Mesenchymal stem cell (in vitro differentiated cells and primary cell): ENCODE measurements around the gene FLYWCH1.

Experiments
- DNase-seq: peaks from one replicate; pipeline ENCODE4 v3.0.0-alpha.2; 2013
- H2AFZ ChIP-seq: one replicate; pipeline ENCODE4 v1.6.1; 2013; ENCODE audit warnings: low read depth, mild to moderate bottlenecking, control low read depth, inconsistent platforms, low read length, moderate library complexity
- H2AK5ac ChIP-seq: 2 replicates; pipeline ENCODE4 v1.6.1; 2013; ENCODE audit warnings: low read length, moderate library complexity, mild to moderate bottlenecking, inconsistent platforms; ENCODE audit not compliant: severe bottlenecking
- H2BK120ac ChIP-seq: one replicate; pipeline ENCODE4 v1.6.1; 2013; ENCODE audit warnings: low read depth, mild to moderate bottlenecking, inconsistent platforms, low read length, moderate library complexity
- H2BK12ac ChIP-seq, 2 experiments: one replicate each; pipeline ENCODE4 v1.6.1; 2013; ENCODE audit warnings: inconsistent platforms in 2 of 2, low read length in 2 of 2, mild to moderate bottlenecking in 2 of 2, moderate library complexity in 2 of 2, control low read depth in 1 of 2
- H2BK15ac ChIP-seq: one replicate; pipeline ENCODE4 v1.6.1; 2013; ENCODE audit warnings: mild to moderate bottlenecking, low read depth, inconsistent platforms; ENCODE audit not compliant: poor library complexity, severe bottlenecking
- H2BK5ac ChIP-seq: 2 replicates; pipeline ENCODE4 v1.6.1; 2013; ENCODE audit warnings: low read depth, mild to moderate bottlenecking, low read length, control low read depth, inconsistent platforms; ENCODE audit not compliant: poor library complexity, severe bottlenecking
- H3K14ac ChIP-seq, 2 experiments: one replicate each; pipeline ENCODE4 v1.6.1; 2013; ENCODE audit warnings: inconsistent platforms in 2 of 2, low read length in 2 of 2, control low read depth in 1 of 2, mild to moderate bottlenecking in 1 of 2, moderate library complexity in 1 of 2
- H3K18ac ChIP-seq, 2 experiments: one replicate each; pipeline ENCODE4 v1.6.1; 2013; ENCODE audit warnings: inconsistent platforms in 2 of 2, low read length in 2 of 2, control low read depth in 1 of 2, low read depth in 1 of 2, mild to moderate bottlenecking in 1 of 2
- H3K23ac ChIP-seq, 2 experiments: one replicate each; pipeline ENCODE4 v1.6.1; 2013; ENCODE audit warnings: inconsistent platforms in 2 of 2, low read length in 2 of 2, mild to moderate bottlenecking in 2 of 2, moderate library complexity in 2 of 2, control low read depth in 1 of 2
- H3K27ac ChIP-seq: 2 replicates; pipeline ENCODE4 v1.5.1; 2013; ENCODE audit warnings: mild to moderate bottlenecking, moderate library complexity, low read length, control low read depth, inconsistent platforms; ENCODE audit not compliant: poor library complexity, severe bottlenecking
- H3K27me3 ChIP-seq, 2 experiments: 2 replicates each; pipeline versions ENCODE4 v1.6.1 to v1.7.0; 2013; ENCODE audit warnings: low read length in 2 of 2, mild to moderate bottlenecking in 2 of 2, moderate library complexity in 2 of 2, control low read depth in 1 of 2, inconsistent platforms in 1 of 2; ENCODE audit not compliant: control insufficient read depth in 1 of 2, insufficient read depth in 1 of 2
- H3K36me3 ChIP-seq, 2 experiments: 2 replicates each; pipeline versions ENCODE4 v1.6.1 to v1.7.0; 2013; ENCODE audit warnings: low read length in 2 of 2, control low read depth in 1 of 2, inconsistent platforms in 1 of 2, low read depth in 1 of 2, mild to moderate bottlenecking in 1 of 2; ENCODE audit not compliant: insufficient read depth in 2 of 2, control insufficient read depth in 1 of 2
- H3K4ac ChIP-seq, 2 experiments: one replicate each; pipeline ENCODE4 v1.6.1; 2013; ENCODE audit warnings: inconsistent platforms in 2 of 2, low read length in 2 of 2, mild to moderate bottlenecking in 2 of 2, moderate library complexity in 2 of 2, control low read depth in 1 of 2, low read depth in 1 of 2
- H3K4me1 ChIP-seq: 2 replicates; pipeline ENCODE4 v1.6.1; 2013; ENCODE audit warnings: low read depth, low read length, control low read depth; ENCODE audit not compliant: control insufficient read depth, insufficient read depth
- H3K4me2 ChIP-seq: 2 replicates; pipeline ENCODE4 v1.6.1; 2013; ENCODE audit warnings: low read length, mild to moderate bottlenecking, inconsistent platforms; ENCODE audit not compliant: poor library complexity, severe bottlenecking
- H3K4me3 ChIP-seq, 2 experiments: 2 replicates each; pipeline versions ENCODE4 v1.5.1 to v1.7.0; 2013; ENCODE audit warnings: low read length in 2 of 2, mild to moderate bottlenecking in 2 of 2, control low read depth in 1 of 2, low read depth in 1 of 2; ENCODE audit not compliant: insufficient read depth in 1 of 2
- H3K79me1 ChIP-seq: replicated peaks from 2 replicates; pipeline ENCODE4 v1.6.1; 2013; ENCODE audit warnings: mild to moderate bottlenecking, control low read depth, low read length, inconsistent platforms; ENCODE audit not compliant: poor library complexity, severe bottlenecking
- H3K9ac ChIP-seq: 2 replicates; pipeline ENCODE4 v1.7.0; 2013; ENCODE audit warnings: mild to moderate bottlenecking, low read length, moderate library complexity
- H3K9me3 ChIP-seq: 2 replicates; pipeline ENCODE4 v1.7.0; 2013; ENCODE audit warnings: mild to moderate bottlenecking, low read length; ENCODE audit not compliant: control insufficient read depth
- H4K8ac ChIP-seq: one replicate; pipeline ENCODE4 v1.6.1; 2013; ENCODE audit warnings: inconsistent platforms, mild to moderate bottlenecking, low read length, moderate library complexity
- H4K91ac ChIP-seq: one replicate; pipeline ENCODE4 v1.6.1; 2013; ENCODE audit warnings: mild to moderate bottlenecking, low read length, inconsistent platforms
- WGBS: methylation state at CpG from one replicate; pipeline ENCODE4 v1.1.7; 2013; ENCODE audit warnings: mixed read lengths; 5-methylcytosine and 5-hydroxymethylcytosine counted together

Gene FLYWCH1

DNA sequence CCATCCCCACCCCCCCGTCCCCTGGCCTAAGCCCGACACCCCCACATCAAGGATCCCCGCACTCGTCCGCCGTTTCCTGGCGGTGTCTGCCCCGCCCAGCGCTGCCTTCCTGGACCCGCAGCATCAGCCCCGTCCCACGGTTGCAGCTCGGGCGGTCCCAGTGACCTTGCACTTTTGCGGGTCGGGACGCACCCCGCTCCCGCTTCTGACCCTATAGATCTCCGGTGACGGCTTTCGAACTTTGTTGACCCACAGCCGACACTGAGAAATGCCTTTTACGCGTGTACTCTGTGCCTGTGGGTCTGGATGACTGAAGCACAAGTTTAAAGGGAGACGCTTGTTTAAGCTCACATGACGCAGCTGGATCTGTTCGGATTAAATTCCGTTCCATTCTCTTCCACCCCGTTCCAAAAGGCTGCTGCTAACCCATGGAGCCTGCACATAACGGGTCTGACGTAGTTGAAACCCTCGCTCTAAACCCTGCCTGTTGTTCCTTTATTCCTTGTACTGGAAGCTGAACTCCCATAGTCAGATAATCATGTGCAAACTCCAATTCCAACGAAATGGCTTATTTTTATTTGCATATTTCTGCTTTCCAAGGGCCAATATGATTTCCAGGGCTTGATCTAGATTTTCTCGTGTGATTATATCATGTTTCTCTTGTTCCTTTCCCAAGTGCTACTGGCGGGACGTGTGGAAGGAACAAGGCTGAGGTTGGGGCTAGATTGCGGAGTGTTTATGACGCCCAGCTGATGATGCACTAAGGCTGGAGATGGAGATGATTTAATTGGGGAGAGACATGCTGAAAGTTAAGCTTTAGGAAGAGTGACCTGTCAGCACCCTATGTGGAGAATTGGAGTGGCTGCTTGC lies 834 bp downstream of the FLYWCH1 start:
- peak; percentile 75 for DNase-seq
- H3K79me1 ChIP-seq, result peaks cover 5% of the 10 kb centered on the region
- no peaks in the 10 kb centered on the region for H3K27me3 ChIP-seq
- H4K91ac ChIP-seq, result peak overlapping the region; percentile 65
- no peak overlapping the region for H4K8ac ChIP-seq
- peaks cover 15% of the 10 kb centered on the region for H3K4me1 ChIP-seq
- peaks cover 10 to 26% of the 10 kb centered on the region in 2 experiments for H3K36me3 ChIP-seq
- H3K18ac ChIP-seq, result peak overlapping the region; percentile 17 to 88
- H3K4me2 ChIP-seq, result peak overlapping the region; percentile 94
- peak overlapping the region in 1 of 2 experiments; percentile 90 for H3K14ac ChIP-seq
- no peak overlapping the region for H2BK5ac ChIP-seq
- no peak overlapping the region for H2AK5ac ChIP-seq
- peak overlapping the region; percentile 67 for H2BK120ac ChIP-seq
- H2BK12ac ChIP-seq, result no peak overlapping the region
- no peak overlapping the region for H2BK15ac ChIP-seq
- no peaks in the 10 kb centered on the region for H3K9me3 ChIP-seq
- peak overlapping the region; percentile 93 to 100 for H3K4me3 ChIP-seq
- whole genome bisulfite sequencing, result 8% methylated on average over 39 of the region's 39 CpGs
- peak overlapping the region; percentile 86 for H2AFZ ChIP-seq
- H3K9ac ChIP-seq, result peak overlapping the region; percentile 97
- peak overlapping the region; percentile 39 for H3K27ac ChIP-seq
- H3K4ac ChIP-seq, result peak overlapping the region in 1 of 2 experiments; percentile 27
- no peak overlapping the region for H3K23ac ChIP-seq

DNA sequence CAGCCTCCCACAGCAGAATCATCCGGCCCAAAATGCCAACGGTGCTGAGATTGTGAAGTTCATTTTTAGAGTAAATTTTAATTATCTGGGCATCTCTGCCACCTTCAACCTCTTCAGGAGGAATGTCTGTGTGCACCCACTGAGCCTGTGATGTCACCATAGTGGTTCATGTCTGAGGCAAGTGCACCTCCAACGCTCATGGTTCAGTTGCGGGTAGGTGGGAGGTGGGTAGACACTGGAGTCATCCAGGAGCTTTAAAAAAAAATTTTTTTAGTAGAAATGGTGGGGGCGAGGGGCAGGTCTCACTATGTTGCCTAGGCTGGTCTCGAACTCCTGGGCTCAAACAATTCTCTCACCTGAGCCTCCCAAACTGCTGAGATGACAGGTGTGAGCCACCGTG lies 1.9 kb downstream of the FLYWCH1 start:
- no peak overlapping the region for H2BK5ac ChIP-seq
- no peak overlapping the region for H2AK5ac ChIP-seq
- H3K4me2 ChIP-seq, result no peak overlapping the region
- H2BK15ac ChIP-seq, result no peak overlapping the region
- no peak overlapping the region for H3K23ac ChIP-seq
- no peak overlapping the region for H4K91ac ChIP-seq
- no peaks in the 10 kb centered on the region for H3K9me3 ChIP-seq
- H4K8ac ChIP-seq, result no peak overlapping the region
- no peaks in the 10 kb centered on the region for H3K27me3 ChIP-seq
- H3K14ac ChIP-seq, result peak overlapping the region in 1 of 2 experiments; percentile 82
- H3K4me3 ChIP-seq, result peak overlapping the region in 1 of 2 experiments; percentile 100
- H3K36me3 ChIP-seq, result peaks cover 16 to 27% of the 10 kb centered on the region in 2 experiments
- H3K4me1 ChIP-seq, result peaks cover 15% of the 10 kb centered on the region
- no peak overlapping the region for H2BK120ac ChIP-seq
- peaks cover 8% of the 10 kb centered on the region for H3K79me1 ChIP-seq
- H3K18ac ChIP-seq, result no peak overlapping the region
- H3K4ac ChIP-seq, result no peak overlapping the region
- no peak for DNase-seq
- no peak overlapping the region for H2BK12ac ChIP-seq
- peak overlapping the region; percentile 97 for H3K9ac ChIP-seq
- no peak overlapping the region for H3K27ac ChIP-seq
- 100% methylated on average over 6 of the region's 7 CpGs for WGBS
- no peak overlapping the region for H2AFZ ChIP-seq

DNA sequence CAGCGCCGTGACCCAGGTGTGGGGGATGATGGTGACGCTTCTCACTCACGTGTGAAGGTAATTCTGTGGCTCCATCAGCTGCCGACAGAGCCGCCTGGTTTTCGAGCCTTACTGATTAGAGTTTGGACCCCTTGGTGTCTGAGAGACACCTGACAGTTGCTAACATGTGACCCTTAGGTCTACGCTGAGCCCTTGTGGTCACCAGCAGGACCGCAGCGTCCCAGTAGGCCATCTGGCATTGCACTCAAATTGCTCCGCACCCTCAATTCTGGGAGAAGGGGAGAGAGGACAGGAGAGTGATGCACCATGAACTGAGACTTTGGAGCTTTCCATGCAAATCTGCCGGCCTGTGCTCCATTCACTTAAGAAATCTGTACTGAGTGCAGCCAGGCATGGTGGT lies 2.5 kb downstream of the FLYWCH1 start:
- Histone ChIP-seq H3K36me3 (peaks cover 20 to 31% of the 10 kb centered on the region in 2 experiments), H3K79me1 (peaks cover 8% of the 10 kb centered on the region), H3K9me3 (no peaks in the 10 kb centered on the region), H3K27ac (no peak overlapping the region), H3K27me3 (no peaks in the 10 kb centered on the region), H2BK15ac (no peak overlapping the region), H2AFZ (no peak overlapping the region), H4K8ac (no peak overlapping the region), H3K4me2 (no peak overlapping the region), H2BK5ac (no peak overlapping the region), H3K9ac (no peak overlapping the region), H3K18ac (no peak overlapping the region), H3K4me1 (peaks cover 15% of the 10 kb centered on the region), H2BK120ac (no peak overlapping the region), H3K4me3 (no peak overlapping the region), H3K4ac (no peak overlapping the region), H3K23ac (no peak overlapping the region), H4K91ac (peak overlapping the region; percentile 64), H2BK12ac (no peak overlapping the region), H2AK5ac (no peak overlapping the region), H3K14ac (no peak overlapping the region)
- DNase-seq, result no peak
- 94% methylated on average over 12 of the region's 12 CpGs for WGBS

DNA sequence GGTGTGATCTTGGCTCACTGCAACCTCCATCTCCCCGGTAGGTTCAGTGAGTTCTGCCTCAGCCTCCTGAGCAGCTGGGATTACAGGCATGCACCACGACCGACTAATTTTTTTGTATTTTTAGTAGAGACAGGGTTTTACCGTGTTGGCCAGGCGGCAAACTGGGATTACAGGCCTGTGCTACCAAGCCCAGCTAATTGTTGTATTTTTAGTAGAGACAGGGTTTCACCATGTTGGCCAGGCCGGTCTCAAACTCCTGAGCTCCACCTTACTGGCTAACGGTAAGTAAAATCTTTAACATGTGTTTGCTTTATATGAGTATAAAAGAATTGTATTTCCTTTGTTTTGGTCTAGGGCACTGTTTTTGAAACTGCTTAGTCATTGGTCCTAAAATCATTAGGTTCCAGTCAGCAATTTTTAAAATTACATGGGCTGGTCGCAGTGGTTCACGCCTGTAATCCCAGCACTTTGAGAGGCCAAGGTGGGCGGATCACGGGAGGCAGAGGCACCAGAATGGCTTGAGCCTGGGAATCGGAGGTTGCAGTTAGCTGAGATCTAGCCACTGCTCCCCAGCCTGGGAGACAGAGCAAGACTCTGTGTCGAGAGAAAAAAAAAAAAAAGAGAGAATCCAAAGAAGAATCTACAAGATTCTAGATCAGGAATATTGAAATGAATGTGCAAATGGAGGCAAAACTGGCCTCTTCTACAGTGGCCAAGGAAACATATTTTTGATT lies 3.6 kb downstream of the FLYWCH1 start:
- Histone ChIP-seq H3K36me3 (peaks cover 23 to 35% of the 10 kb centered on the region in 2 experiments), H3K4me3 (no peak overlapping the region), H3K18ac (no peak overlapping the region), H2BK5ac (no peak overlapping the region), H3K9ac (peak overlapping the region; percentile 60), H3K27me3 (no peaks in the 10 kb centered on the region), H4K8ac (no peak overlapping the region), H3K4ac (no peak overlapping the region), H3K14ac (no peak overlapping the region), H3K4me1 (peaks cover 15% of the 10 kb centered on the region), H2AFZ (no peak overlapping the region), H3K23ac (no peak overlapping the region), H2AK5ac (no peak overlapping the region), H2BK12ac (peak overlapping the region in 1 of 2 experiments; percentile 42), H3K4me2 (no peak overlapping the region), H4K91ac (no peak overlapping the region), H3K79me1 (peaks cover 10% of the 10 kb centered on the region), H3K27ac (peak overlapping the region; percentile 43), H2BK120ac (no peak overlapping the region), H2BK15ac (no peak overlapping the region), H3K9me3 (no peaks in the 10 kb centered on the region)
- DNase-seq, result no peak
- WGBS, result 93% methylated on average over 13 of the region's 13 CpGs
